C4-2B (cell line): ENCODE results near the gene WDR27.
A peak's percentile ranks its signal among the peaks of the same experiment; 100 is the strongest.

Source experiments
- H3K27ac ChIP-seq: fragments of 450-650 bp; 2 replicates; pipeline ENCODE4 v1.5.1; 2017
- ZFX ChIP-seq: fragments of 450-650 bp; IDR thresholded peaks from 2 replicates; pipeline ENCODE4 v1.6.1; 2017
- TF ChIP-seq, protein P1 (sequence below): fragments of 450-650 bp; conservative IDR thresholded peaks from 2 replicates; pipeline ENCODE4 v1.5.1; 2017; ENCODE audit warnings: mild to moderate bottlenecking

Gene WDR27

DNA sequence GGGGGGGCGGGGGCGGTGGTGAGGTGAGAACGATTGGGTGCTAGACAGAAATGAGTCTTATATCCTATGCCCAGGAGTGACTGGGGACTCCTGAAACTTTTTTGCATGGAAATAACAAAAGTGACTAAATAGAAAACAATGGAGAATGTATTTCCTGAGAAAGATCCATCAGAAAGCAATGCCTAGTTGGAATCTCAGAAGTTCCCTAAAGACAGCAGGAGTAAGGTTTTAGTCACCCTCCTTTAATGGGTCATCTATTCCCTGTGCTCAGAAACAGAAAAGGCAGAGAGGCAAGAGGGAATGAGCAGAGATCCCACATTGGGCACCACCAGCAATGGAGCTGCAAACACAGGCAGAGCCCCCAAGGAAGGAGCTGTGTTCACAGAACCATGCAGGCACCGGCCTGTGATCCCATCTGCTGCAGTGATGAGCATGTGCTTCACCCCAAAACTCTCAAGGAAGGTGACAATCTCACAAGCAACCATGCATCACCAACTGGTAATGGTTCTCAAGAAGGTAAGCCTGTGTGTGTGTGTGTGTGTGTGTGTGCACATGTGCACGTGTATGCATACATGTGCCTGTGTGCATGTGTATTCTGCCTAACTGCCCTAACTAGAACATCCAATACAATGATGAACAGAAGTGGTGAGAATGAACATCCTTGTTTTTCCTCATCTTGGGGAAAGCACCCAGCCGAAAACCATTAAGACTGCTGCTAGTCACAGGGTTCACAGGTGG is 168.4 kb downstream of the WDR27 start:
- H3K27ac ChIP-seq: no peak overlapping the region
- TF ChIP-seq, protein P1, sequence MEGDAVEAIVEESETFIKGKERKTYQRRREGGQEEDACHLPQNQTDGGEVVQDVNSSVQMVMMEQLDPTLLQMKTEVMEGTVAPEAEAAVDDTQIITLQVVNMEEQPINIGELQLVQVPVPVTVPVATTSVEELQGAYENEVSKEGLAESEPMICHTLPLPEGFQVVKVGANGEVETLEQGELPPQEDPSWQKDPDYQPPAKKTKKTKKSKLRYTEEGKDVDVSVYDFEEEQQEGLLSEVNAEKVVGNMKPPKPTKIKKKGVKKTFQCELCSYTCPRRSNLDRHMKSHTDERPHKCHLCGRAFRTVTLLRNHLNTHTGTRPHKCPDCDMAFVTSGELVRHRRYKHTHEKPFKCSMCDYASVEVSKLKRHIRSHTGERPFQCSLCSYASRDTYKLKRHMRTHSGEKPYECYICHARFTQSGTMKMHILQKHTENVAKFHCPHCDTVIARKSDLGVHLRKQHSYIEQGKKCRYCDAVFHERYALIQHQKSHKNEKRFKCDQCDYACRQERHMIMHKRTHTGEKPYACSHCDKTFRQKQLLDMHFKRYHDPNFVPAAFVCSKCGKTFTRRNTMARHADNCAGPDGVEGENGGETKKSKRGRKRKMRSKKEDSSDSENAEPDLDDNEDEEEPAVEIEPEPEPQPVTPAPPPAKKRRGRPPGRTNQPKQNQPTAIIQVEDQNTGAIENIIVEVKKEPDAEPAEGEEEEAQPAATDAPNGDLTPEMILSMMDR: no peak
- no peak for TF ChIP-seq ZFX

DNA sequence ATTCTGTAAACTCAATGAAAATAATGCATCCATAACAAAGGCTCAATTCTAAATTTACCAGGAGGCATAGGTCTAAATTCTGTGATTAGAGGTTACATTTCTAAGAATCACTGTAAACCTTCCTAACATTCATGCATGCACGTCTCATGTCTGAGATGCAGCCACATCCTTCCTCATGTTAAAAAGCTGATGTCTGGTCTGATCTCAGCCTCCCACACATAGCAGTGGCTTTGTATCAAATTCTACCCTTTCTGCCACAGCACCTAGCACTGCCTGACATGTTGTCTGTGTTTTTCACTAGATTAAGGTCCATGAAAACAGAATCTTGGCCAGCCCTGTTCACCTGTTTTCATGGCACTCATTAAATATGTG is 171.1 kb downstream of the WDR27 start:
- TF ChIP-seq ZFX: no peak
- H3K27ac ChIP-seq: no peak overlapping the region

GRCh38 chr6:169529931-169530751 is 171.7 kb downstream of the WDR27 start:
- no peak overlapping the region for H3K27ac ChIP-seq
- no peak for TF ChIP-seq ZFX
- TF ChIP-seq, protein P1: no peak

GRCh38 chr6:169528755-169529154 is 173.1 kb downstream of the WDR27 start:
- TF ChIP-seq ZFX: no peak
- TF ChIP-seq, protein P1: no peak
- H3K27ac ChIP-seq: no peak overlapping the region

DNA sequence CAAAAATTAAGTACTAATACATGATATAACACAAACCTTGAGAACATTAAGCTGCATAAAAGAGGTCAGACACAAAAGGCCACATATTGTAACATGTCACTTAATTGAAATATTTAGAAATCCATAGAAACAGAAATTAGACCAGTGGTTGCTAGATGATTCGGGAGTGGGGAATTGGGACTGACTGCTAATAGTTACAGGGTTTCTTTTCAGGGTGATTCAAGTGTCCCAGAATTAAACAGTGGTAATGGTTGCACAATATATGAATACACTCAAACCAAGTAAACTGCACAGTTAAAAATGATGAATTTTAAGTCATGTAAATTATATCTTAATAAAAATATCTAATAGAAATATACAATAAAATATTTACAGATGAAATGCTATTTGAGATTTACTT is 174.5 kb downstream of the WDR27 start:
- TF ChIP-seq ZFX: no peak
- TF ChIP-seq, protein P1: no peak
- H3K27ac ChIP-seq: no peak overlapping the region

- no peak overlapping the region for H3K27ac ChIP-seq
- TF ChIP-seq, protein P1: no peak
- no peak for TF ChIP-seq ZFX
Measured at GRCh38 chr6:169521825-169522224, 180.0 kb downstream of the WDR27 start.

DNA sequence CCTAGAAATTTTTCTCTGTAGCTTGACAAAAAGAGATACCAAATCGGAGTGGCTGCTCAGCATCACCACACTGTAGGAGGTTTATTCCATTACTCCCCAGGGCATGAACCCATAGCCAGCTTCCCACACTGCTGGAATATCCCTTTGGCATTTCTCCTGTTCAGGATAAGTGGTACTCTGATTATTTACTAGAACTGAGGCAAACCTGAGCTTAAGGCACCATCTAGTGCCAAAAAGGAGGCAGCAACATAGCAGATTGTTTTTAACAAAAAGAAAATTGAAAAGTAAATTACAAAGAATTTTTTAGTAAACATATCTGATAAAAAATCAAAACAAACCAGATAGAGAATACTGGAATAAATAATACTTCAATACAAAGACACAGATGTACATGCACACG is 181.7 kb downstream of the WDR27 start:
- no peak for TF ChIP-seq ZFX
- TF ChIP-seq, protein P1: peak; percentile 20
- no peak overlapping the region for H3K27ac ChIP-seq
